ENCODE data around the gene DCAF15. TPM values are rescaled to one million over a fixed set of nuclear protein-coding genes. Genes with fewer than 3 reads are reported as not detected.
"Not testable (repeated sequence)": the region's sequence is repeated elsewhere in the genome, so short reads cannot be mapped to it uniquely, and the experiment has no call there.

DCAF15 gene
- total RNA-seq, 1 experiment from 2014 or later = 33.2 TPM

DNA sequence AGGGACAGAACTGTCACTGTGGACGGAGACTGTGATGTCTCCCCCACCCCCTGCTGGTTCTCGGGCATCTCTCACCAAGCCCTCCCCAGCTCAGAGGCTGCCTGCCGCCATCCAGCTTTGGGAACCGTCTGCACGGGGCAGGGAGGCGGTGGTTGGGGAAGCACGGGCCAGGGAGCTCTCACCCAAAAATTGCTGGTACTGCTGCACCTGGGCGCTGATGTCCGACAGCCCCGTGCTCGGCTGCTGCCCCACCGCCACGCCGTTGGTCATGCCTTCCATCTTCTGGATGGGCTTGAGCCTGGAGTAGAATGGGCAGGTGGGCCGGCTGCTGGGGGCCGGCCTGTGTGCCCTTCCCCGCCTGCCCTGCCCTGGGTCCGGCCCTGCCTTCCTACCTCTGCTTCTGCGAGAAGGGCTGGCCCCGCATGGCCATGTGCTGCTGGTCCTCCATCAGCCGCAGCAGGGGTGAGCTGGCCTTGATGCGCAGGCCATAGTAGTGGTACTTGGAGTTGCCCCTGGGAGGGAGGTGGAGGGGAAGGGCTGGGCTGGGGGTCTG is 16.1 kb downstream of the DCAF15 start:
- in situ Hi-C loops (cut with HindIII; ENCODE audit: low sequenced_read_pairs) = no loop called here
- DNase-seq (ENCODE audit: low spot score) = no peak

GRCh38 chr19:13968999-13969398 is 16.7 kb downstream of the DCAF15 start:
- no peak for DNase-seq (ENCODE audit: low spot score)
- in situ Hi-C loops (cut with HindIII; ENCODE audit: low sequenced_read_pairs) = no loop called here

- no peak for DNase-seq (ENCODE audit: low spot score)
- in situ Hi-C loops (cut with HindIII; ENCODE audit: low sequenced_read_pairs) = no loop called here
Observed at GRCh38 chr19:13969897-13970296, 17.6 kb downstream of the DCAF15 start.

GRCh38 chr19:13971868-13972267 is 19.6 kb downstream of the DCAF15 start:
- DNase-seq (ENCODE audit: low spot score); in situ Hi-C loops (cut with HindIII; ENCODE audit: low sequenced_read_pairs): not testable (repeated sequence)

- no peak for DNase-seq (ENCODE audit: low spot score)
- in situ Hi-C loops (cut with HindIII; ENCODE audit: low sequenced_read_pairs) = no loop called here
Observed at GRCh38 chr19:13972368-13973155, 20.3 kb downstream of the DCAF15 start.

DNA sequence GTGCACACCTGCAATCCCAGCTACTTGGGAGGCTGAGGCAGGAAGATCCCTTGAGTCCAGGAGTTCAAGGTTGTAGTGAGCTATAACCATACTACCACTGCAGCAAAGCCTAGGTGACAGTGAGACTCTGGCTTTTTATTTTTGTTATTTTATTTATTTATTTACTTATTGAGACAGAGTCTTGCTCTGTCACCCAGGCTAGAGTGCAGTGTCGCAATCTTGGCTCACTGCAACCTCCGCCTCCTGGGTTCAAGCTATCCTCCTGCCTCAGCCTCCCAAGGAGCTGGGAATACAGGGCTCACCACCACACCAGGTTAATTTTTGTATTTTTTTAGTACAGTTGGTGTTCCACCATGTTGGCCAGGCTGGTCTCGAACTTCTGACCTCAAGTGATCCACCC is 21.2 kb downstream of the DCAF15 start:
- in situ Hi-C loops (cut with HindIII; ENCODE audit: low sequenced_read_pairs); DNase-seq (ENCODE audit: low spot score): not testable (repeated sequence)

DNA sequence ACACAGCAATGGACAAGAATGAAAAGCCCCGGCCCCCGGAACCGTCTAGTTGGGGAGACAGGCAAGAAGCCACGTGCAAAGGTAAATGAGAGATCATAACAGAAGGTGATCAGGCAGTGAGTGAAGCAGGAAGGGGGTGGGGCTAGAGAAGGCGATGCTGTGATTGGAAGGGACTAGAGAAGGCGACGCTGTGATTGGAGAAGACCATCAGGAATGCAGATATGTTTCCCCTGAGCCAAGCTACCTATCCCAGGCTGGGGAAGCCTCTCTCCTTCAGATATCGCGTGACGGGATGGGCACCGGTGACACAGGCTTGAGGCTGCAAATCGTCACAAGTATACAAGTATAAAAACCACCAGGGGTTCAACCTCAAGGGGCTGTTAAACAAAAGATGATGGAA is 21.8 kb downstream of the DCAF15 start:
- in situ Hi-C loops (cut with HindIII; ENCODE audit: low sequenced_read_pairs) = no loop called here
- DNase-seq (ENCODE audit: low spot score) = peak; percentile 94

DNA sequence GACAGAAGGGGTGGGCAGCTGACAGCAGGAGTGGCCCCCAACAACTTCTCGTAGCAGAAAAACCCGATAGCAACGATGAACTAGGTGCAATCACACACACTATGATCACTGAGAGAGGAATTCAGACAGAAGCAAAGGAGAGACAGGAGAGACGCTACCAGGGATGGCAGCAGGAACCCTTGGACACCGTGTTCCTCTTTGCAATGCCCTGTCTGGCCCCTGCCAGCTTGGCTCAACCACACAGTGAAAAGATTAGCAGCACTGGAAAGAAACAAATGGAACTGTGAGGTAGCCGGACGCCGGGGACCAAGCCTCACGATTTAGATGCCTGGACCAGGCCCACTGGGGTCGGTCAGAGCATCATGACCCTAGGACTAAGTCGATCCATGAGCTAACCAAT is 23.6 kb downstream of the DCAF15 start:
- peak; percentile 70 for DNase-seq (ENCODE audit: low spot score)
- in situ Hi-C loops (cut with HindIII; ENCODE audit: low sequenced_read_pairs) = no loop called here

DNA sequence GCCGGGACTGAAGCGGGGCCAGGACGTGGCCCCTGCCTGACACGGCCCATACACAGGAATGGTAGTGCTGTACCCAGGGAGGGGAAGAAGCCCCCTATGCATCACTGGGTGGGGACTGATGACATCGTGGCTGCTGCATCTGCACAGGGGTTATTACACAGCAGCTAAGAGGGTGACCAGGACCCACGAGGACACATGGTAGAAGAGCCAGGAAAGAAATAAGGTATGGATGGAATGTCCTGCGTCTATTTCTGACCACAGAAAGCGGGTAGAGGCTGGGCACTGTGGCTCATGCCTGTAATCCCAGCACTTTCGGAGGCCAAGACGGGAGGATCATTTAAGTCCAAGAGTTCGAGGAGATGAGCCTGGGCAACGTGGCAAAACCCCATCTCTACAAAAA is 24.1 kb downstream of the DCAF15 start:
- no peak for DNase-seq (ENCODE audit: low spot score)
- in situ Hi-C loops (cut with HindIII; ENCODE audit: low sequenced_read_pairs) = no loop called here

- no peak for DNase-seq (ENCODE audit: low spot score)
- in situ Hi-C loops (cut with HindIII; ENCODE audit: low sequenced_read_pairs) = no loop called here
Observed at GRCh38 chr19:13977803-13978202, 25.5 kb downstream of the DCAF15 start.

GRCh38 chr19:13978351-13979243 is 26.3 kb downstream of the DCAF15 start:
- no peak for DNase-seq (ENCODE audit: low spot score)
- in situ Hi-C loops (cut with HindIII; ENCODE audit: low sequenced_read_pairs) = no loop called here

DNA sequence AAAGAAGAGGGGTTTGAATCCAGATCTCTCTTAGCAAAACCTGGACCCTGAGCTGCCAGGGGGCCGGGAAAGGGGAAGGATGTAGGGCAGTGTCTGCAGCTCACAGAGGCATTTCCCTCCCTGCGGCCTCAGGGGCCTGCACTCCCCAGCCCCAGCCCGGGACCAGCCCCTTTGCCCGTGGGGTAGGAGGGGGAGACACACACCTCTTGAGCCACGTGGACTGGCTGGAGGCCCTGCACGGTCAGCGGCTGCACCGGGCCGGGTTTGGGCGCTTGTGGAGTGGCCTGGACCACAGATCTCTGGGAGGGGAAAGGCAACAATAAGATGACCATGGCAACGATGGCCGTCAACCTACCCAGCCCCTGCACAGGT is 26.9 kb downstream of the DCAF15 start:
- in situ Hi-C loops (cut with HindIII; ENCODE audit: low sequenced_read_pairs) = no loop called here
- DNase-seq (ENCODE audit: low spot score) = no peak

GRCh38 chr19:13979686-13980085 is 27.4 kb downstream of the DCAF15 start:
- in situ Hi-C loops (cut with HindIII; ENCODE audit: low sequenced_read_pairs) = no loop called here
- no peak for DNase-seq (ENCODE audit: low spot score)

GRCh38 chr19:13980340-13980739 is 28.0 kb downstream of the DCAF15 start:
- DNase-seq (ENCODE audit: low spot score) = no peak
- in situ Hi-C loops (cut with HindIII; ENCODE audit: low sequenced_read_pairs) = no loop called here

- no peak for DNase-seq (ENCODE audit: low spot score)
- in situ Hi-C loops (cut with HindIII; ENCODE audit: low sequenced_read_pairs) = no loop called here
Observed at GRCh38 chr19:13981021-13981420, 28.7 kb downstream of the DCAF15 start.

DNA sequence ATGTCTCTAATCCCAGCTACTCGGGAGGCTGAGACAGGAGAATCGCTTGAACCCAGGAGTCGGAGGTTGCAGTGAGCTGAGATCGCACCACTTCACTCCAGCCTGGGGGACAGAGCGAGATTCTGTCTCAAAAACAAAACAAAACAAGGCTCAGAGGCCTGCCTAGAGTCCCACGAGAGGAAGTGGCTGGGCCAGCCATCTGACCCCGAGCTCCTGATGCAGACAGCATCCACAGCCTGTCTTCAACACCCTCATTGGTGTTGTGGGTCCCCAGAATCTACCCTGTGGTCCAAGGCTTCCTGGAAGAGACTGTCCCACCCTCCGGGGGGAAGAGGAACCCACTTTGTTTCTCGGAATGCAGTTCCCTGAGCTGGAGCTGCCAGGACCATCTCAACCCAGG is 29.2 kb downstream of the DCAF15 start:
- in situ Hi-C loops (cut with HindIII; ENCODE audit: low sequenced_read_pairs) = no loop called here
- DNase-seq (ENCODE audit: low spot score) = no peak

GRCh38 chr19:13981988-13982501 is 29.7 kb downstream of the DCAF15 start:
- in situ Hi-C loops (cut with HindIII; ENCODE audit: low sequenced_read_pairs) = no loop called here
- DNase-seq (ENCODE audit: low spot score) = no peak

DNA sequence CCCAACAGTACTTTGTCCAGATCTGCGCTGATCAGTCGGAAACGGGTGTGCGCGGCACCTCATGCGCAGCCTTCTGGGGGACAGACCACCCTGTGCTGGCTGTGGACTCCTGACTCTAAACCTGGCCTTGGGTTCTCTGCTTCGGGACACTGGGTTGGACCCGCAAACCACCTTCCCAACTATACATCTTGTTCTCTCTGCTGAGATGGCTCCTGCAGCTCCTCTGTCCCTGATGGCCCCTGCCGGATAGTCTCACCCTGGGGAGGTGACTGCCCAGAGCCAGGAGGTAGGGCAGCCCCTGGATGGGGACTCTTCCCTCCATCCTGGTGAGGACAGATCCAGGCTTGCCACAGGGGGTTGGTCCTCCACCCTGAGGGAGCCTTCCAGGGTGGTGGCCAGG is 30.5 kb downstream of the DCAF15 start:
- in situ Hi-C loops (cut with HindIII; ENCODE audit: low sequenced_read_pairs) = no loop called here
- no peak for DNase-seq (ENCODE audit: low spot score)

DNA sequence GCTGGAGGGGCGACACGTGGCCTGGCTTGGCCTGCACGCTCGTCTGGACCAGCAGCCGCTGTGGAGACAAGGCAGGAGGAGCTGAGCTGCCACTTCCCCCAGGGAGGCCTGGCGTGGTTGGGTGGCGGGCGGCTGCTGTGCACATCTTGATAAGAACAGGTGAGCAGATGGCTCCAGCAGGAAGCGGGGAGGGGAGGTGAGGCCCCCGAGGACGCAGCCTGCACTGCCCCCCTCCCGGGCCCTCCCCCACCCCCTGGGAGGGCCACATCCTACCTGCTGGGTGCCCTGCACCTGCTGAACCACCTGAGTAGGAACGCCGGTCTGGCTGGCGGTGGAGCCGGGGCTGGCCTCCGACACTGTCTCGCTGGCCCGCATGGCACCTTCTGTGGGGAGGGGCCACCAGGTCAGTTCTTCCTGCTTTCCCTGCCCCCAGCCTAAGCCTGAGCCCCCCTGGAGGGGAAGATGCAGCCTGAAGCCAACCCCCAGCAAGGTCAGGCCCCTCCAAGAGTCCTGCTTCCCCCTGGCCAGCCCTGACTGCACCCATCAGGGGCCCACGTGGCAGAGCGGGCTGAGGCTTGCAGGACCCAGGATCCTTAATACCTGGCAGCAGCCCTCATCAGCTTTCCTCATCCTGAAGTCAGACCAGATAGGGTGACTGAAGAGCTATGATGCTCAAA is 31.0 kb downstream of the DCAF15 start:
- DNase-seq (ENCODE audit: low spot score) = no peak

More for the DNA sequence above, 31.0 kb downstream of the DCAF15 start:
- in situ Hi-C loops (cut with HindIII; ENCODE audit: low sequenced_read_pairs) = no loop called here

Data from G401 (cell line).